ENCODE results near the gene PACS2.

PACS2 gene

DNA sequence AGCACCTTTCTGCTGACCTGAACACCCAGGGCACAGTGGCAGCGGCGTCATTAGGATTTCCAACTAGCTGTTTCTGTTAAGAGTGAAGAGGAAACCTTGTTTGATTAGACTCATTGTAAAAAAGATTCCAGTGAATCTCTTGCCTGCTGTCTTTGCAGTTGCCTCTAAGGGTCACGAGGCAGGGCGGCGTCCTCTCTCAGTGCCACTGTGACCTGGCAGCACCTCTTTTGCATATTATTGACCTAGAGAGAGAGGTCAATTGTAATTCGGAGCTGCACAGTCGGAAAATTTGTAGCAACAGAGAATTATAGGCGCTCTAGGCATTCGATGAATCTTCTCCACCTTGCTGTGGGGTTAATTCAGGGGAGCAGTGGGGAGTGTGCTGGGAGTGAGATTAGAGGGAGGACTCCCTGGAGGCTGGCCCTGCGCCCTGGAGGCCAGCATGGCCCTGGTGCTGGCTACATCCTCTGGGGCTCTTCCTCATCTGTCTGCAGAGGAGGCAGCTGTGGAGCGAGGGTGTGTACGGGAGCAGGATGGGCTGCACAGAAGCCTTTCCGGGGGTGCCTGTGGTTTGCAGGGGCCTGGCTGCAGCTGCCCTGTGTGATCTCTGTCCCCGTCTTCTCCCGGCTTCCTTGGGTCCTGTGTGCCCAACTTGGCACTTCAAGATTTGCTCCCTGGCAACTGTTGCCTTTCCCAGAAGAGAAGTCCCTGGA is 14.3 kb downstream of the PACS2 start:
- H3K27me3 ChIP-seq (replicated peaks; ENCODE audit: control insufficient read depth, insufficient read depth, low read length), result no peaks in the 10 kb centered on the region
- TF ChIP-seq CTCF (IDR thresholded peaks at IDR 0.05; ENCODE audit: insufficient read depth, low read length, poor library complexity, severe bottlenecking), result no peak
- no peaks in the 10 kb centered on the region for H3K36me3 ChIP-seq (ENCODE audit: control insufficient read depth, insufficient read depth, low read length)
- DNase-seq (ENCODE audit: extremely low read depth, insufficient read length), result no peak
- no peak overlapping the region for H3K4me3 ChIP-seq (replicated peaks; ENCODE audit: low read depth, low read length)

- peak; percentile 4 for DNase-seq (ENCODE audit: extremely low read depth, insufficient read length)
- H3K4me3 ChIP-seq (replicated peaks; ENCODE audit: low read depth, low read length), result no peak overlapping the region
- TF ChIP-seq CTCF (IDR thresholded peaks at IDR 0.05; ENCODE audit: insufficient read depth, low read length, poor library complexity, severe bottlenecking), result no peak
- no peaks in the 10 kb centered on the region for H3K36me3 ChIP-seq (ENCODE audit: control insufficient read depth, insufficient read depth, low read length)
- no peaks in the 10 kb centered on the region for H3K27me3 ChIP-seq (replicated peaks; ENCODE audit: control insufficient read depth, insufficient read depth, low read length)
These were observed 15.0 kb downstream of the PACS2 start for GRCh38 chr14:105329411-105330150.

- no peak for TF ChIP-seq CTCF (IDR thresholded peaks at IDR 0.05; ENCODE audit: insufficient read depth, low read length, poor library complexity, severe bottlenecking)
- Histone ChIP-seq H3K27me3 (replicated peaks; ENCODE audit: control insufficient read depth, insufficient read depth, low read length) (no peaks in the 10 kb centered on the region), H3K36me3 (ENCODE audit: control insufficient read depth, insufficient read depth, low read length) (no peaks in the 10 kb centered on the region), H3K4me3 (replicated peaks; ENCODE audit: low read depth, low read length) (no peak overlapping the region)
- DNase-seq (ENCODE audit: extremely low read depth, insufficient read length), result peak; percentile 4
These were observed 15.9 kb downstream of the PACS2 start for GRCh38 chr14:105330491-105330895.

- no peak for DNase-seq (ENCODE audit: extremely low read depth, insufficient read length)
- Histone ChIP-seq H3K4me3 (replicated peaks; ENCODE audit: low read depth, low read length) (no peak overlapping the region), H3K36me3 (ENCODE audit: control insufficient read depth, insufficient read depth, low read length) (no peaks in the 10 kb centered on the region), H3K27me3 (replicated peaks; ENCODE audit: control insufficient read depth, insufficient read depth, low read length) (no peaks in the 10 kb centered on the region)
- TF ChIP-seq CTCF (IDR thresholded peaks at IDR 0.05; ENCODE audit: insufficient read depth, low read length, poor library complexity, severe bottlenecking), result no peak
These were observed 17.2 kb downstream of the PACS2 start for GRCh38 chr14:105331575-105332349.

DNA sequence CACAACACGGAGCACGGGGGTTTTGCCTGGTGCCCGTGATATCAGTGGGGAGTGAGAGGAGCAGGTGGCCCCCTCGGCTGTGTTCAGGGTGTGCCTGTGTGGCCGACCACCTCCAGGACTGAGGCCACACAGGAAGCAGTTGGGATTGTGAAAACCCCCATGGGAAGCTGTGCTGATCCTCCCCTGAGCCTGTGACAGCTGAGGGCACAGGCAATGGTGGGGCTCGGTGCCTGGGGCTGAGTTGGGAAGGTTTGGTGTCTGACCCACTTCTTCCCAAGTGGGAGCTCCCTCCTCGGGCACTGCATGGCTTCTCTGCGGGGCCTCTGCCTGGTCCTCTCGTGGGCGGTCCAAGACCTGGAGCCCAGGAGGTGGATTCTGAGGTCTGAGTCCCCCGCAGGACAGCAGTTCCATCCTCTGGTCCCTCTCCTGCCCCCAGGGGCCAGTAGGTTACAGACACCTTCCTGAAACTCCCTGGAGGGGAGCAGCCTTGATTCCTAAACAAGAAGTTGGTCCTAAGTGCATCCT is 17.9 kb downstream of the PACS2 start:
- Histone ChIP-seq H3K36me3 (ENCODE audit: control insufficient read depth, insufficient read depth, low read length) (no peaks in the 10 kb centered on the region), H3K4me3 (replicated peaks; ENCODE audit: low read depth, low read length) (no peak overlapping the region), H3K27me3 (replicated peaks; ENCODE audit: control insufficient read depth, insufficient read depth, low read length) (no peaks in the 10 kb centered on the region)
- peak; percentile 3 for DNase-seq (ENCODE audit: extremely low read depth, insufficient read length)
- no peak for TF ChIP-seq CTCF (IDR thresholded peaks at IDR 0.05; ENCODE audit: insufficient read depth, low read length, poor library complexity, severe bottlenecking)
